Tibial nerve (tissue), 4 donors: ENCODE data around the gene DCDC1. TPM values are rescaled to one million over a fixed set of nuclear protein-coding genes. Genes with fewer than 3 reads are reported as not detected.

Experiments used
- DNase-seq, 2 donors: peaks; one replicate each; pipeline ENCODE4 v3.0.0-alpha.2; 2019; ENCODE audit warnings: low spot score in 2 of 2
- H3K27ac ChIP-seq, 4 donors: fragments of 200-600 bp; sonication (generic) in 3 of 4; one replicate each; pipeline ENCODE4 v1.5.1; 2017 to 2019; ENCODE audit warnings: mild to moderate bottlenecking in 1 of 4
- H3K27me3 ChIP-seq, 2 donors: fragments of 200-600 bp; sonication (generic) in 1 of 2; one replicate each; pipeline versions ENCODE4 v1.5.1 to v1.6.0; 2017 to 2019
- H3K36me3 ChIP-seq, 3 donors: fragments of 200-600 bp; sonication (generic); one replicate each; pipeline ENCODE4 v1.5.1; 2018 to 2019
- H3K4me1 ChIP-seq, 4 donors: fragments of 200-600 bp; sonication (generic) in 3 of 4; one replicate each; pipeline ENCODE4 v1.5.1; 2017 to 2019
- H3K4me3 ChIP-seq, 4 donors: fragments of 200-600 bp; sonication (generic) in 3 of 4; one replicate each; pipeline ENCODE4 v1.5.1; 2017 to 2019; ENCODE audit warnings: mild to moderate bottlenecking in 1 of 4, moderate library complexity in 1 of 4
- H3K9me3 ChIP-seq, 4 donors: fragments of 200-600 bp; sonication (generic) in 3 of 4; one replicate each; pipeline ENCODE4 v1.5.1; 2017 to 2019
- EP300 ChIP-seq, 2 donors: sonication (generic); formaldehyde crosslinking; IDR thresholded peaks; one replicate each; pipeline ENCODE4 v1.6.1; 2017; ENCODE audit warnings: antibody characterized with exemption in 2 of 2, mild to moderate bottlenecking in 1 of 2
- POLR2A ChIP-seq, 2 donors: fragments of 450-650 bp; IDR thresholded peaks; one replicate each; pipeline ENCODE4 v1.6.1; 2017; ENCODE audit warnings: antibody characterized with exemption in 2 of 2, mild to moderate bottlenecking in 2 of 2, moderate library complexity in 2 of 2
- WGBS, 2 donors: methylation state at CpG; one replicate each; pipeline ENCODE4 v1.1.5; 2018; 5-methylcytosine and 5-hydroxymethylcytosine counted together
- total RNA-seq, 4 donors: library from RNA; depleted of rRNA; stranded (reverse); fragments of >200 nt; gene quantifications; one replicate each; pipeline ENCODE4 v1.1.0, GENCODE V29; 2016
- TF ChIP-seq, protein P1 (sequence below), 5 experiments: fragments of 200-600 bp in 3 of 5; fragments of 450-650 bp in 2 of 5; sonication (generic) in 3 of 5; IDR thresholded peaks; one replicate each; pipeline ENCODE4 v1.5.1; 2016 to 2019; ENCODE audit warnings: antibody characterized with exemption in 5 of 5, mild to moderate bottlenecking in 3 of 5, moderate library complexity in 2 of 5

Gene DCDC1
- total RNA-seq, 4 donors from 2014 or later: 1.1 to 6.1 (median 1.9) TPM

GRCh38 chr11:31415435-31415834, 45.9 kb upstream of the DCDC1 start:
- no peak for DNase-seq
- Histone ChIP-seq H3K4me1 (no peaks in the 10 kb centered on the region), H3K4me3 (no peak overlapping the region), H3K36me3 (peaks cover 0 to 7% (median 0%) of the 10 kb centered on the region in 3 donors), H3K9me3 (no peaks in the 10 kb centered on the region), H3K27me3 (no peaks in the 10 kb centered on the region), H3K27ac (no peak overlapping the region)
- WGBS, 2 donors: 88 to 92% methylated on average over 4 of the region's 4 CpGs
- TF ChIP-seq, protein P1, sequence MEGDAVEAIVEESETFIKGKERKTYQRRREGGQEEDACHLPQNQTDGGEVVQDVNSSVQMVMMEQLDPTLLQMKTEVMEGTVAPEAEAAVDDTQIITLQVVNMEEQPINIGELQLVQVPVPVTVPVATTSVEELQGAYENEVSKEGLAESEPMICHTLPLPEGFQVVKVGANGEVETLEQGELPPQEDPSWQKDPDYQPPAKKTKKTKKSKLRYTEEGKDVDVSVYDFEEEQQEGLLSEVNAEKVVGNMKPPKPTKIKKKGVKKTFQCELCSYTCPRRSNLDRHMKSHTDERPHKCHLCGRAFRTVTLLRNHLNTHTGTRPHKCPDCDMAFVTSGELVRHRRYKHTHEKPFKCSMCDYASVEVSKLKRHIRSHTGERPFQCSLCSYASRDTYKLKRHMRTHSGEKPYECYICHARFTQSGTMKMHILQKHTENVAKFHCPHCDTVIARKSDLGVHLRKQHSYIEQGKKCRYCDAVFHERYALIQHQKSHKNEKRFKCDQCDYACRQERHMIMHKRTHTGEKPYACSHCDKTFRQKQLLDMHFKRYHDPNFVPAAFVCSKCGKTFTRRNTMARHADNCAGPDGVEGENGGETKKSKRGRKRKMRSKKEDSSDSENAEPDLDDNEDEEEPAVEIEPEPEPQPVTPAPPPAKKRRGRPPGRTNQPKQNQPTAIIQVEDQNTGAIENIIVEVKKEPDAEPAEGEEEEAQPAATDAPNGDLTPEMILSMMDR (IDR thresholded peaks at IDR 0.05): no peak
- TF ChIP-seq POLR2A (IDR thresholded peaks at IDR 0.05): no peak
- no peak for TF ChIP-seq EP300 (IDR thresholded peaks at IDR 0.05)

DNA sequence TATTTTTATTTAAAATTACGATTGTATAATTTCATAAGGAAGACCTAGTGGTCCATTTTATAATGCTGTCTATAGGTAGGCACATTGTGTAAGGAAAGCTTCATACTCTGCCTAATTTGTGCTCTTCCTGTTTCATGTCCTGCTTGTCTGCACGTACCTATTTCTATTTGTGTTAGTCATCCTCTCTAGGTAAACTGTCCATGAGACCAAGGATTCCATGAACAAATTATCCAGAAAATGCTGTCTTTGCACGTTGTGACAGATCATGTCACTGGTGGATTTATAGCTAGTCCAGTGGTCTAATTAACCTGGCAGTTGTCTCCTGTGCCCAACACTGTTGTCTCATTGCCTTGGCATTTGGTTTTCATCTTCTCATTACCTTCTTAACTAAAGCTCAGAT, 44.8 kb upstream of the DCDC1 start:
- no peak overlapping the region for H3K4me3 ChIP-seq
- H3K4me1 ChIP-seq: no peaks in the 10 kb centered on the region
- DNase-seq: no peak
- H3K36me3 ChIP-seq: peaks cover 0 to 7% (median 0%) of the 10 kb centered on the region in 3 donors
- 82 to 86% methylated on average over 3 of the region's 3 CpGs for WGBS, 2 donors
- TF ChIP-seq, protein P1 (IDR thresholded peaks at IDR 0.05): no peak
- TF ChIP-seq POLR2A (IDR thresholded peaks at IDR 0.05) (no peak), EP300 (IDR thresholded peaks at IDR 0.05) (no peak)
- H3K27me3 ChIP-seq: no peaks in the 10 kb centered on the region
- no peak overlapping the region for H3K27ac ChIP-seq
- no peaks in the 10 kb centered on the region for H3K9me3 ChIP-seq

GRCh38 chr11:31412946-31413345, 43.4 kb upstream of the DCDC1 start:
- H3K4me1 ChIP-seq: no peaks in the 10 kb centered on the region
- H3K4me3 ChIP-seq: no peak overlapping the region
- TF ChIP-seq POLR2A (IDR thresholded peaks at IDR 0.05) (no peak), EP300 (IDR thresholded peaks at IDR 0.05) (no peak)
- TF ChIP-seq, protein P1 (IDR thresholded peaks at IDR 0.05): no peak
- H3K27ac ChIP-seq: no peak overlapping the region
- WGBS, 2 donors: 96 to 97% methylated on average over 2 of the region's 2 CpGs
- H3K36me3 ChIP-seq: peaks cover 0 to 7% (median 0%) of the 10 kb centered on the region in 3 donors
- H3K27me3 ChIP-seq: no peaks in the 10 kb centered on the region
- no peak for DNase-seq
- no peaks in the 10 kb centered on the region for H3K9me3 ChIP-seq

DNA sequence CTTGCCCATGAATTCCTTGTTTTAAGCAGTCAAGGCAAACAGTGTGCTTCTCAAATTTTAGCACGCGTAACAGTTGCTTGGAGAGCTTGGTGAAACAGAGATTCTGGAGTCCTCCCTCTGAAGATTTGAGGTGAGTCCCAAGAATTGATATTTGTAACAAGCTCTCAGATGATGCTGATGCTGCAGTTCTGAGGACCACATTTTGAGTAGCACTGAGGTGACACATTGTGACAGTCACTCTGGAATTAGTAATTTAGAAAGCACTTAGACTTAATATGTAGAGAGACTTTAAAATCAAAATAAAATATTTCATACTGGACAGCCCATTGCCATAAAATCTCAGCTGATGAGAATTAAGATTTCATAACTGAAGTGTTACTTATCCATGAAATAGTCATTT, 38.7 kb upstream of the DCDC1 start:
- DNase-seq: no peak
- Histone ChIP-seq H3K4me3 (no peak overlapping the region), H3K27me3 (no peaks in the 10 kb centered on the region), H3K4me1 (no peaks in the 10 kb centered on the region), H3K9me3 (no peaks in the 10 kb centered on the region), H3K27ac (no peak overlapping the region), H3K36me3 (no peaks in the 10 kb centered on the region)
- no peak for TF ChIP-seq POLR2A (IDR thresholded peaks at IDR 0.05)
- TF ChIP-seq, protein P1 (IDR thresholded peaks at IDR 0.05): no peak
- no peak for TF ChIP-seq EP300 (IDR thresholded peaks at IDR 0.05)
- 93 to 97% methylated on average over 2 of the region's 2 CpGs for WGBS, 2 donors

DNA sequence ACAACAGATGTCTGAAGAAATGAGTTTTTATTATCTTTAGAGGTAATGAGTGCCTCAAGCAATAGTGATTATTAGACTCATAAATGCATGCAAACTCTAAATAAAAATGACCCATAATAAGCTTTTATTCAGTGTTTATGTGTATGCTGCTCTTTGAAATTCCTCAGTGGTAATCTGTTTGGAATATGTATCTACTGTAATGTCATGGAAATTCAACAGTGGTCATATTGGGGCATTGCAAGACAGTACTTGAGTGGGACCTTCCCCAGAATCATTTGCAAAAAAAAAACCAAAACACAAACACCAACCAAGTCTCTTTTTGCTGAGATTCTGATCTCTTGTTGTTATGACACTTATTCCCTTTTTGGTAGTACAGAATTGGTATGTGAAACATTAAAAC, 35.1 kb upstream of the DCDC1 start:
- TF ChIP-seq EP300 (IDR thresholded peaks at IDR 0.05) (no peak), POLR2A (IDR thresholded peaks at IDR 0.05) (no peak)
- TF ChIP-seq, protein P1 (IDR thresholded peaks at IDR 0.05): no peak
- no peak for DNase-seq
- Histone ChIP-seq H3K9me3 (no peaks in the 10 kb centered on the region), H3K4me3 (no peak overlapping the region), H3K27ac (no peak overlapping the region), H3K27me3 (no peaks in the 10 kb centered on the region), H3K36me3 (peaks cover 0 to 5% (median 0%) of the 10 kb centered on the region in 3 donors), H3K4me1 (no peaks in the 10 kb centered on the region)
